Vagina (tissue), 2 donors: ENCODE results near the gene PARM1.

Experiments used
- CTCF ChIP-seq, 3 experiments: fragments of 450-650 bp in 2 of 3; fragments of 200-600 bp in 1 of 3; sonication (generic) in 1 of 3; IDR thresholded peaks; one replicate each; pipeline ENCODE4 v1.5.1; 2017 to 2019; ENCODE audit warnings: antibody characterized with exemption in 3 of 3, mild to moderate bottlenecking in 2 of 3, moderate library complexity in 2 of 3
- POLR2A ChIP-seq, 2 donors: fragments of 450-650 bp; IDR thresholded peaks; one replicate each; pipeline ENCODE4 v1.6.1; 2017; ENCODE audit warnings: antibody characterized with exemption in 2 of 2, mild to moderate bottlenecking in 2 of 2, moderate library complexity in 2 of 2
- POLR2AphosphoS5 ChIP-seq, 2 donors: sonication (generic); formaldehyde crosslinking; IDR thresholded peaks; one replicate each; pipeline ENCODE4 v1.9.0; 2017; ENCODE audit warnings: antibody characterized with exemption in 2 of 2, mild to moderate bottlenecking in 2 of 2, low read depth in 1 of 2; ENCODE audit not compliant: insufficient read depth in 1 of 2

GRCh38 chr4:74919783-74920182, 13.1 kb upstream of the PARM1 start:
- TF ChIP-seq CTCF (IDR thresholded peaks at IDR 0.05), result no peak
- no peak for TF ChIP-seq POLR2AphosphoS5 (IDR thresholded peaks at IDR 0.05; ENCODE audit: insufficient read depth in 1 of 2, low read depth in 1 of 2)
- no peak for TF ChIP-seq POLR2A (IDR thresholded peaks at IDR 0.05)
